ENCODE data around the gene HECA.
"Not testable (repeated sequence)": the region's sequence is repeated elsewhere in the genome, so short reads cannot be mapped to it uniquely, and the experiment has no call there.

Gene HECA

DNA sequence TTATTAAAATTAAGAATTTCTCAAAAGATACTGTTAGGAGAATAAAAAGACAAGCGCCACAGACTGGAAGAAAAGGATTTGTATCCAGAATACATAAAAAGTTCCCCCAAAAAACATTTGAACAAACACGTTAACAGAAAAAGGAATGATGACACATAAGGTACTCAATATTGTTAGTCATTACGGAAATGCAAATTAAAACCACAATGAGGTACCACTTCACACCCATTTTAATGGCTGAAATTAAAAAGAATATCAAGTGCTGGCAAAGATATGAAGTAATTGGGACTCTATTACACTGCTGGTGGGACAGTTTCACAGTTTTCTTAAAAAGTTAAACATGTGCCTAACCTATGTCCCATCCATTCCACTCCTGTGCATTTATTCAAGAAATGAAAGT, 51.4 kb downstream of the HECA start:
- Histone ChIP-seq H3K4me1 (no peaks in the 10 kb centered on the region), H3K9me3 (no peaks in the 10 kb centered on the region), H4K20me1 (no peaks in the 10 kb centered on the region), H3K27ac (no peak overlapping the region), H3K9ac (no peak overlapping the region), H3K27me3 (no peaks in the 10 kb centered on the region), H3K4me2 (no peak overlapping the region), H3K36me3 (peaks cover 5% of the 10 kb centered on the region), H3K4me3 (no peak overlapping the region)
- TF ChIP-seq Cebpa-rat (IDR thresholded peaks at IDR 0.05): no peak

DNA sequence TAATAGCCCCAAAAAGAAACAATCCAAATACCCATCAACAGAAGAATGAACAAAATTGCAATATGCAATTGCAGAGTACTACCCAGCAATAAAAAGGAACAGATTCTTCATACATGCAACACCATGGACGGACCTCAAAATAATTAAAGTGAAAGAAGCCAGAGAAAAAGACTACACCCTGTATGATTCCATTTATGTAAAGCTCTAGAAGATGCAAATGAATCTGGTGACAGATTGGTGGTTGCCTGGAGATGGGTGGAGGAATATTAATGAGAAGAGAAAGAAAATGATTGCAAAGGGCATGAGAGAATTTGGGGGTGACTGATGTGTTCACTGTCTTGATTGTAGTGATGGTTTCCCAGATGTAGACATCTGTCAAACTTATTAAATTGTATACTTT, 51.8 kb downstream of the HECA start:
- no peak for TF ChIP-seq Cebpa-rat (IDR thresholded peaks at IDR 0.05)
- Histone ChIP-seq H3K4me2 (no peak overlapping the region), H3K9ac (no peak overlapping the region), H3K9me3 (no peaks in the 10 kb centered on the region), H3K36me3 (0 out of 2 replicates have a peak, but pooled peaks cover under 1% of the 10 kb centered on the region), H4K20me1 (no peaks in the 10 kb centered on the region), H3K4me3 (no peak overlapping the region), H3K27ac (no peak overlapping the region), H3K27me3 (no peaks in the 10 kb centered on the region), H3K4me1 (no peaks in the 10 kb centered on the region)

DNA sequence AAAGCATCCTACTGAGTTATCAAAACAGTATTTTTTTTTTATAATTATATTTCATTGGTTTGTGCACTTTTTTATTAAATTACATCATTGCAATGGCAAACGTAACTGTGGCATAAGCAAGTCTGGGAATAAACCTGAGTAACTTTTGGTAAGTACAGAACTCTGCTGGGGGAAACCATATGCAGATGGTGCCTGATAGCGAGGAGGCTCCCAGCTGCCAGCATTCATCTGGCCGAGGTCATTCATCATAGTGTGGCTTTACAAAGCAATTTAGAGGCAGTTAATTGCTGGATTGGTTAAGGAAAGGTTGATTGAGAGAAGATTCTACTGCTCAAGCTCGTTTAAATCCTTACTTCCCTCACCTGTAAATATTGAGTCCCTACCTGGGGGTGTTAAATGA, 52.6 kb downstream of the HECA start:
- Histone ChIP-seq H3K4me2 (no peak overlapping the region), H3K4me1 (no peaks in the 10 kb centered on the region), H3K4me3 (no peak overlapping the region), H3K9me3 (no peaks in the 10 kb centered on the region), H3K27me3 (no peaks in the 10 kb centered on the region), H4K20me1 (no peaks in the 10 kb centered on the region), H3K27ac (no peak overlapping the region), H3K36me3 (no peaks in the 10 kb centered on the region), H3K9ac (no peak overlapping the region)
- no peak for TF ChIP-seq Cebpa-rat (IDR thresholded peaks at IDR 0.05)

DNA sequence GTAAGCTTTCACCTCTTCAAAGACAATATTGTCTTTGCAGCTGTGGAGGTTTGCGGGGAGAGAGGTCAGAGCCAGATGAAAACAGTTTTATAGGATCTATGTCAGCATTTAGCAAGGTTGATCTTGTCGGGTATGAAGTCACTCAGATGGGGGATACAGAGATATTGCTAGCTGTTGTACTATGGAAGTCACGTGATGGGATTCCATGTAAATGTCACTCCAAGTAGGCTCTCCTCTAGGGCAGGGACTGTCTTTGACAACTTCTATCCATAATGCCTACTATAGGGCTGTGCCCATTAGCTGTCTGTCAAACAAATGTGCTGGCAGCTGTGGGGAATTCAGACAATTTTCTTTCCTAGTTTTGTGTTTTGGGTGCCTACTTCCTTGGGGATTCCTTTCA, 54.8 kb downstream of the HECA start:
- no peak for TF ChIP-seq Cebpa-rat (IDR thresholded peaks at IDR 0.05)
- H3K9me3 ChIP-seq: peaks cover 5% of the 10 kb centered on the region; the same call in 1 of the 2 replicates
- no peak overlapping the region for H3K4me2 ChIP-seq
- H3K36me3 ChIP-seq: no peaks in the 10 kb centered on the region
- no peaks in the 10 kb centered on the region for H4K20me1 ChIP-seq
- H3K27ac ChIP-seq: no peak overlapping the region
- no peaks in the 10 kb centered on the region for H3K27me3 ChIP-seq
- no peak overlapping the region for H3K9ac ChIP-seq
- no peak overlapping the region for H3K4me3 ChIP-seq
- no peaks in the 10 kb centered on the region for H3K4me1 ChIP-seq

DNA sequence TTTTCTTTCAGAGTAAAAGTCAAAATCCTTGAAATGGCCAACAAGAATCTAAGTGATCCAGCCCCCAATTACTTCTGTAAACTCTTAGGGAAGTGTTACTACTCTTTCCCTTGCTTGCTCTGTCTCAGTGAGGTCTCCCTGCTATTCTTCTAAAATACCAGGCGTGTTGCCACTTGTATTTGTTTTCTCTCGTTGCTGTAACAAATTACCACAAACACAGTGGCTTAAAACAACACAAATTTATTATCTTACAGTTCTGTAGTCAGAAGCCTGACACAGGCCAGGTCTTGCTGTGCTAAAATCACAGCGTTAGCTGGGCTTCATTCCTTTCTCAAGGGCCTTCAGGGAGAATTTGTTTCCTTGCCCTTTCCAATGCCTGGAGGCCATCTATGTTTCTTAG, 59.9 kb downstream of the HECA start:
- TF ChIP-seq Cebpa-rat (IDR thresholded peaks at IDR 0.05): no peak
- H4K20me1 ChIP-seq: no peaks in the 10 kb centered on the region
- H3K36me3 ChIP-seq: no peaks in the 10 kb centered on the region
- no peaks in the 10 kb centered on the region for H3K27me3 ChIP-seq
- H3K27ac ChIP-seq: no peak overlapping the region
- H3K4me2 ChIP-seq: no peak overlapping the region
- no peak overlapping the region for H3K4me3 ChIP-seq
- no peak overlapping the region for H3K9ac ChIP-seq
- peaks cover 41% of the 10 kb centered on the region for H3K4me1 ChIP-seq
- H3K9me3 ChIP-seq: peaks cover 5% of the 10 kb centered on the region; the same call in 1 of the 2 replicates

DNA sequence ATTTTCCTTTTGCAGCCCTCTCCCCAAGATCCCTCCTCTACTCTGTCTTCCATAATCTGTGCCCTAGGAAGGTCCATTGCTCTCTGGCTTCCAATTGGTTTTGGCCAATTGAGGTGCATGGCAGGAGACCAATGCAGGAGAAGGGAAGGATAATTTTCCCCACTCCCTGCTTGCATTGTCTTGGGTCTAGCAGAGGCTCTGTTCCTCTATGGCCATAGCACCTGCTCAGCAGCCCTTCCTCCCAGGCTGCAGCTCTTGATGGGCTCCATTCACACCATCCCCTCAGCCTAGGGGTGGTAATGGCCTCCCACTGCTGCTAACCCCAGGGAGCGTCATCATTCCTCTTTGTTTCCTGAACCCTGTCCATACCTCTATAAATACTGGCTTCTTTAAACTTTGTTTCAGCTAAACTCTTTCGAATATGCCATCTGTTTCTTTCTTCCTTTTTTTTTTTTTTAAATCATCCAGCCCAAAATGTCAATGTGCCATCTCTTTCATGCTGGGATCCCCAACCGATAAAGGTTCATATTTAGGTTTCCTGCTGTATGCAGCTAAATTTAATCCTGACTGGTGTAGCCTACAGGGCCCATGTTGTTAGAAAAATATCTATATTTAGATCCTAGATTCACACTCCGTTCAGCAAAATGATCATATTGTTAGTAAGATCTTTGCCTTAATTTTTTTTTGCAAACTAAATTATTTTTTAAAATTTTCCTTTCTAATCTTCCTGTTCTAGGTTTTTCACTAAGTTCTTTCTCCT, 63.8 kb downstream of the HECA start:
- peak overlapping the region; percentile 82 for H3K4me2 ChIP-seq
- peak overlapping the region; percentile 45 for H3K4me3 ChIP-seq
- peaks cover 51% of the 10 kb centered on the region for H3K4me1 ChIP-seq
- H3K9me3 ChIP-seq: peaks cover 5% of the 10 kb centered on the region; the same call in 1 of the 2 replicates
- H3K9ac ChIP-seq: peak overlapping the region; percentile 13; the same call in 1 of the 2 replicates
- no peaks in the 10 kb centered on the region for H3K36me3 ChIP-seq
- TF ChIP-seq Cebpa-rat (IDR thresholded peaks at IDR 0.05): no peak
- H4K20me1 ChIP-seq: no peaks in the 10 kb centered on the region
- H3K27ac ChIP-seq: peak overlapping the region; percentile 81
- no peaks in the 10 kb centered on the region for H3K27me3 ChIP-seq

DNA sequence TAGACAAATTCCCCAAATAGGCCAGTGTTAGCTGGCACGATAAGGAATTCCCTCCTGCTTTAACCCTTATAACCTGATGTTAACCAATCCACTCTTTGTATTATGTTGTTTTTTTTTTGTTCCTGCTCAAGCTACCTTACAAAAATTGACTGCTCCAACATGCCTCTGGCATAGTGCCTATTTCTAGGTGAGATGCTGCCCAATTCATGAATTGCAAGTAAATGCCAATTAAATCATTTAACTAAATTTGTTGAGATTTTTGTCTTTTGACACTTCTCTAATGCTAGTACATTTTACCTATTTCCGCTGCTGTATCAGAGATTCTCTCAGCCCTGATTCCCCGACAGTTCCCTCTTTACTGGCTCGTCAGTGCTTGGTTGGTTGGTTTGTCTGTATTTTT, 66.5 kb downstream of the HECA start:
- Histone ChIP-seq H3K36me3 (no peaks in the 10 kb centered on the region), H3K27ac (no peak overlapping the region), H3K9ac (no peak overlapping the region), H3K4me3 (no peak overlapping the region), H3K27me3 (no peaks in the 10 kb centered on the region), H3K9me3 (peaks cover 24% of the 10 kb centered on the region), H3K4me2 (no peak overlapping the region), H4K20me1 (no peaks in the 10 kb centered on the region), H3K4me1 (peaks cover 44% of the 10 kb centered on the region)
- TF ChIP-seq Cebpa-rat (IDR thresholded peaks at IDR 0.05): no peak

DNA sequence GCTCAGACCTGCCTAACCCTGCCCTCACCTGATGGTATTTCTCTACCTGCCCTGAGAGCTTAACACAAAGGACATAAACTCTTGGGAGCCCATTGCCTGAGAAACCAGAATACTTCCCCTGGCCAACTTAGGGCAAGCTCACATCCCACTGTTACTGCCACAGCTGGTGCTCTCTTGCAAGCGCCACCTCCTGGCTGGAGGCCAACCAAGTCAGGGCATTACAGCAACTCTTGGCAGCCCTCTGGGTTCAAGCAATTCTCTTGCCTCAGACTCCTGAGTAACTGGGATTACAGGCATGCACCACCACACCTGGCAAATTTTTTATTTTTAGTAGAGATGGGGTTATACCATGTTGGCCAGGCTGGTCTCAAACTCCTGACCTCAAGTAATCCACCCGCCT, 70.1 kb downstream of the HECA start:
- H3K27me3 ChIP-seq: no peaks in the 10 kb centered on the region
- H4K20me1 ChIP-seq: no peaks in the 10 kb centered on the region
- H3K9me3 ChIP-seq: peaks cover 50% of the 10 kb centered on the region
- no peak overlapping the region for H3K4me2 ChIP-seq
- no peaks in the 10 kb centered on the region for H3K36me3 ChIP-seq
- H3K4me1 ChIP-seq: peaks cover 8% of the 10 kb centered on the region
- no peak for TF ChIP-seq Cebpa-rat (IDR thresholded peaks at IDR 0.05)
- no peak overlapping the region for H3K9ac ChIP-seq
- H3K27ac ChIP-seq: no peak overlapping the region
- H3K4me3 ChIP-seq: no peak overlapping the region; the same call in 1 of the 2 replicates

DNA sequence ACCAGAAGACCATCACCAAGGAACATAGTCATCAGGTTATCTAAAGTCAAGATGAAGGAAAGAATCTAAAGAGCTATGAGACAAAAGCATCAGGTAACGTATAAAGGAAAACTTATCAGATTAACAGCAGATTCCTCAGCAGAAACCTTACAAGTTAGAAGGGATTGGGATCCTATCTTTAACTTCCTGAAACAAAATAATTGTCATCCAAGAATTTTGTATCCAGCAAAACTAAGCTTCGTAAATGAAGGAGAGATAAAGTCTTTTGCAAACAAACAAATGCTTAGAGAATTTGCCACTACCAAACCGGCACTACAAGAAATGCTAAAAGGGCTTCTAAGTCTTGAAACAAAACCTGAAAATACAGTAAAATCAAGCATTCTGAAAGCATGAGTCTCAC, 71.0 kb downstream of the HECA start:
- H3K9me3 ChIP-seq: peaks cover 58% of the 10 kb centered on the region
- H3K27ac ChIP-seq: no peak overlapping the region
- H3K36me3 ChIP-seq: no peaks in the 10 kb centered on the region
- no peak overlapping the region for H3K9ac ChIP-seq
- H4K20me1 ChIP-seq: no peaks in the 10 kb centered on the region
- H3K27me3 ChIP-seq: no peaks in the 10 kb centered on the region
- no peak overlapping the region for H3K4me2 ChIP-seq
- H3K4me3 ChIP-seq: no peak overlapping the region
- H3K4me1 ChIP-seq: no peaks in the 10 kb centered on the region
- TF ChIP-seq Cebpa-rat (IDR thresholded peaks at IDR 0.05): no peak

DNA sequence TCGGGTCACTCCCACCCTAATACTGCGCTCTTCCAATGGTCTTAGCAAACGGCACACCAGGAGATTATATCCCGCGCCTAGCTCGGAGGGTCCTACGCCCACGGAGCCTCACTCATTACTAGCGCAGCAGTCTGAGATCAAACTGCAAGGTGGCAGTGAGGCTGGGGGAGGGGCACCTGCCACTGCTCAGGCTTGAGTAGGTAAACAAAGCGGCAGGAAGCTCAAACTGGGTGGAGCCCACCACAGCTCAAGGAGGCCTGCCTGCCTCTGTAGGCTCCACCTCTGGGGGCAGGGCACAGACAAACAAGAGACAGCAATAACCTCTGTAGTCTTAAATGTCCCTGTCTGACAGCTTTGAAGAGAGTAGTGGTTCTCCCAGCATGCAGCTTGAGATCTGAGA, 75.9 kb downstream of the HECA start:
- H3K27me3 ChIP-seq, H3K4me1 ChIP-seq, H3K36me3 ChIP-seq, H3K27ac ChIP-seq, H3K4me3 ChIP-seq, H4K20me1 ChIP-seq, H3K9ac ChIP-seq, H3K4me2 ChIP-seq: not testable (repeated sequence)
- peaks cover 44% of the 10 kb centered on the region for H3K9me3 ChIP-seq

DNA sequence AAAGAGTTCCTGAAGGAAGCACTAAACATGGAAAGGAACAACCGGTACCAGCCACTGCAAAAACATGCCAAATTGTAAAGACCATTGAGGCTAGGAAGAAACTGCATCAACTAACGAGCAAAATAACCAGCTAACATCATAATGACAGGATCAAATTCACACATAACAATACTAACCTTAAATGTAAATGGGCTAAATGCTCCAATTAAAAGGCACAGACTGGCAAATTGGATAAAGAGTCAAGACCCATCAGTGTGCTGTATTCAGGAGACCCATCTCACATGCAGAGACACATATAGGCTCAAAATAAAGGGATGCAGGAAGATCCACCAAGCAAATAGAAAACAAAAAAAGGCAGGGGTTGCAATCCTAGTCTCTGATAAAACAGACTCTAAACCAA, 77.6 kb downstream of the HECA start:
- H3K4me2 ChIP-seq, H3K4me3 ChIP-seq, H4K20me1 ChIP-seq, H3K4me1 ChIP-seq, H3K36me3 ChIP-seq, H3K27me3 ChIP-seq, H3K9ac ChIP-seq, H3K27ac ChIP-seq: not testable (repeated sequence)
- peaks cover 28% of the 10 kb centered on the region for H3K9me3 ChIP-seq

Data from BLaER1 (cell line).